NB4 (cell line): Measurements from ENCODE around the gene GALNT14.

ENCODE experiments used
- CTCF ChIP-seq: IDR thresholded peaks from one replicate; pipeline ENCODE4 v1.5.1; 2012; ENCODE audit warnings: low read depth, low read length
- POLR2A ChIP-seq: IDR thresholded peaks from 2 replicates; pipeline ENCODE4 v1.6.1; 2011; ENCODE audit warnings: mild to moderate bottlenecking; ENCODE audit not compliant: insufficient read length; ENCODE audit errors: extremely low read depth

DNA sequence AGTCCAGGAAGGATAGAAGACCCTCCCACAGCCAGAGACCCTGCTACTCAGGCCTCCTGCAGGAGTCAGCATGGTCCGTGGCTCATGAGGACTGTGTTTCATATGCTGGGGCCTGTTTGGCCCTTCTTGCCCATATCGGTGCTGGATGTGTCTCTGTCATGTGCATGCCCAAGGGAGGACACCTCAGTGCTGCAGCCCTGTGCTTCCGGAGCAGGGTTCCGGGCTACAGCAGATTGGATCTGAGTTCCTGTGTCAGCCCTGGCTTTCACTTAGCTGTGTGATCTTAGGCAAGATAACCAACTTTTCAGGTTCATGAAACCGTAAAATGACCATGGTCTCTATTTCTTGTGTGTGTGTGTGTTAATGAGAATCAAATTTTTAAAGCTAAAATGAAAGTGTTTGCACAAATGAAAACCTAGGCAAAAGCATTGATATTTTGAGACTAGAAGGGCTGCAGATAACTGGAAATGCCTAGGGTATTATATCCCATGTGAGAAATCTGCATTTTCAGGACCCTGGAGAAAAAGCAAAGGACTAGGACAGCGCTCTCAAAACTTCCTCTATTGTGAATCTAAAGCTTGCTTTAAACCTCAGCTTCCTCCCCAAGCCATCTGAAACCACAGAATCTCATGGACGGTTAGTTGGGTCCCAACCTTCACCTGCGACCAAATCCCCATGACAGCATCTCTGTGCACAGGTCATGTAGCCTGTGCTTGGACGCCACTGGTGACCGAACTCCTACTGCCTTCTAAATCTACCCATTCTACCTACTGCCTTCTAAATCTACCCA lies 272.2 kb downstream of the GALNT14 start:
- TF ChIP-seq CTCF: no peak
- no peak for TF ChIP-seq POLR2A
